GM18508 (cell line): Measurements from ENCODE around the gene PACS1.

Experiments used
- ATAC-seq: cut with Tn5 transposase; IDR thresholded peaks from one replicate; pipeline ENCODE4 v1.9.1; 2021; ENCODE audit warnings: moderate number of reproducible peaks; ENCODE audit not compliant: insufficient read depth, unreplicated experiment

Gene PACS1

GRCh38 chr11:66292543-66293332, 222.7 kb downstream of the PACS1 start:
- ATAC-seq = no peak

- no peak for ATAC-seq
Observed at GRCh38 chr11:66293352-66293751, 223.3 kb downstream of the PACS1 start.

- no peak for ATAC-seq
Observed at GRCh38 chr11:66293777-66294625, 223.9 kb downstream of the PACS1 start.
